GM21717 (cell line): ENCODE results near the gene ETFA.

Experiments used
- ATAC-seq: cut with Tn5 transposase; IDR thresholded peaks from one replicate; pipeline ENCODE4 v1.9.1; 2021; ENCODE audit warnings: mild to moderate bottlenecking, moderate library complexity; ENCODE audit not compliant: unreplicated experiment

ETFA gene

DNA sequence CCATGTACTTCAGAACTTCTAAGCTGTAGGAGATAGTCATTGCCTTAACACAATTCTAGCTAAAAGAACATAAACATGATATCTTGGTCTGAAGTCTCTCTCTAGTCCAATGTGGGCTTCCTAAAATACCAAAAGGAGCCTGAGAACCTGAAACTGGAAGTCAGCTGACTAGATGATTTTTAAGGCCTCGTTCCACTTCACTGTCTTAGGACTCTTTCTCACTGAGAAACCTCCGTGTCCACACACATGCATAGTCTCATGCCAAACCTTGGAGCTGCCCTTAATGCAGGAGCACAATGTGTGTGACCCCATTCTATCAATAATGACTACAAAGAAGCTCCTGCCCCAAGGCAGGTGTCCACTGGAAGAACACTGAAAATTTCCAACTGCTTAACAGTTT lies 87.7 kb downstream of the ETFA start:
- no peak for ATAC-seq

DNA sequence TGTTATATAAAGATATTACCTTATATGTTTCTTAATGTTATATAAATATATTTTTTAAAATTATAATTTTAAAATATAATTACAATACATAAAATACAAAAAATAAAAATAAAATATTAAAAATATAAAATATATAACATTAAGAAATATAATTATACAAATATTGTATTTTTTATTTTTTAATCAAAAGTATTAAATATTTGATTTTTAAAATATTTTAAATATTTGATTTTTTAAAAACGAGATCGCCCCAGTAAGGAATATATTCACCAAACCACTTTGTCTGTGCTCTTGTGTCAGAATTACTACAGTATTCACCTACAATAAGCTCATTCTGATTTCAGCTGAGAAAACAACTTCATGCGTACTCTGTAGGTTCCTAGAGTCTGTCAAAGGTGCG lies 89.1 kb downstream of the ETFA start:
- no peak for ATAC-seq

DNA sequence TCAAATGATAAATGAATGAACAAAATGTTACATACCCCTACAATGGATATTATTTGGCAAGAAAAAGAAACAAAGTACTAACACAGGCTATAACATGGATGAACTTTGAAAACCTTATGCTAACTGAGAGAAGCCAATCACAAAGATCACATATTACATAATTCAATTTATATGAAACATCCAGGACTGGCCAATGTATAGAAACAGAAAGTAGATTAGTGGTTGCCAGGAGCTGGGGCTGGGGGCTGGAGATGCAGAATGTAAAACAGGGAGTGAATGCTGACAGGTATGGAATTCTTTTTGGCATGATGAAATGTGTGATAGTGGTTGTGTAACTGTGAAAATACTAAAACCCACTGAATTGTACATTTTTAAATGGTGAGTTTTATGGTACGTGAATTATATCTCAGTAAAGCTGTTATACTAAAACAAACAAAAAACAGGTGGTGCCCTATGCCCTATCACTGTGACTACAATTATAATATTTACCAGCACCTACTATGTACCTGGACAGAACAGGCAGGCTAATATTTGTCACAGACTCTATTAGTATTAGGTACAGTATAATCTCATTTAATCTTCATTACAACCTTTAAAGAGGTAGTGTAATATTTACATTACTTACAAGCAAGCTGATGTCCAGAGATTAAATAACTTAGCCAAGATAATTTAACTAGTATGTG lies 90.0 kb downstream of the ETFA start:
- no peak for ATAC-seq

DNA sequence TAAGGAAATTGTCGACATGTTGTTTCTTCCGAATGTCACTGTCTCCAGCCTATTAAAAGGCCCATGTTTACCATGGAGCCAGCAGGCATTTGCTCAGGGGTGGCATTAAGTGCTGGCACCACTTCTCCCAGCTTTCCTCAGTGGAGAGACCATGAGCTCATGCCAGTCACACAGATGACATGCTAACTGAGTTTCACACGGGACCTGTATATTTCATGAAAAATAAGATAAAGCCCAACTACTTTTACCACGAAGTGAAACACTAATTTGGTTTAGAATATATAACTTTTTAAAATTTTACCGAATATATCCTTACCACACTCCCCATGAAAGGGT lies 93.4 kb downstream of the ETFA start:
- ATAC-seq: no peak

DNA sequence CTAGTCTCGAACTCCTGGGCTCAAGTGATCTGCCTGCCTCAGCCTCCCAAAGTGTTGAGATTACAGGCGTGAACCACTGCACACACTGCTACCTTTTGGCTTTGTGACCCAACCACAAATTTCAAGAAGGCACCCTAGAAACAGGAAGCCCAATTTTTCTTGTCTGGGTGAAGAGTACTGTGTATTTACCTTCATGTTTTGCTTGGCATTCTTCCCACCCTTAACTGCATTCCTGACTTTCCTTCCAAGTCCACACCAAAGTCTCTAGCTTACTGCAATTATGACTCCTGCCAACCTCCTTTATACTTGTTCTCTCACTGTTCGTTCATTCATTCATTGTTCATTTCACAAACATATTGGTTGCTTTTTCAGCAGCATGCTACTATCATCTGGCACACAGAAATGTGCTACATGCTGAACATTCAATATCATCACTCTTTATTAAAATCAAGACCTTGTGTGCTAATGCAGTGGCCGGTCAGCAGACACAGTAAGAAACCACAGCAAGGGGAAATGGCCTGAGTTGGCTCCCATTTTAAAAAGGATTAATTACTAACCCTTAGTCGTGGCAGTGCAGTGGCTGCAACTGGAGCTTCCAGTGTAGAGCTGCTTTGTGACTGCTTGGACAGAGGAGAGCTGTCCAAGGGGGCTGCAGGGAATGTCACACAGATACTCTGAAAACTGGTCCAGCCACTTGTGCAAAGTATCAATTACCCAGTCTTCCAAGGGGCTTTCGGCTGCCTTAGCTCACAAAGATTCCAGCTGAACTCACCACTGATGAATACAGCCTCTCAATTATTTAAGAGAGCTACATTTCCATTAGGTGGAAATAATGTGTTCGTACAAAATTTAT lies 94.0 kb downstream of the ETFA start:
- no peak for ATAC-seq

DNA sequence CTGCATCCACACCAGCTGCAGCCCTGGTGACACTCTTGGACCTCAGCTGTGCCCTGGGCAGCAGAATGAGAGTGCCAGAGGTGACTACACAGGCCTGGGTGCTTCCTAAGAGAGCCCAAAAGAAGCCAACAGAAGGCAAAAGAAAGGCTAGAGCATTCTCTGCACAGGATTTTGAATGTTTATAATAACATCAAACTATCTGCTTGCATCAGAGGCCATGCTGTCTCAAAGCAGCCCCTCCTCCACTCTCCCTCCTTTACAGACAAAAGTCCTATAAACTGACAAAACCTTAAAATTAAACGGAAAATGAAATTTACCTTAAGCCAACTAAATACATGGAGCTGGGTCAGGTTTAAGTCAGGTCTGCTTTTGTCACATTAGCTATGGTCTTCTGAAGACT lies 95.6 kb downstream of the ETFA start:
- no peak for ATAC-seq

DNA sequence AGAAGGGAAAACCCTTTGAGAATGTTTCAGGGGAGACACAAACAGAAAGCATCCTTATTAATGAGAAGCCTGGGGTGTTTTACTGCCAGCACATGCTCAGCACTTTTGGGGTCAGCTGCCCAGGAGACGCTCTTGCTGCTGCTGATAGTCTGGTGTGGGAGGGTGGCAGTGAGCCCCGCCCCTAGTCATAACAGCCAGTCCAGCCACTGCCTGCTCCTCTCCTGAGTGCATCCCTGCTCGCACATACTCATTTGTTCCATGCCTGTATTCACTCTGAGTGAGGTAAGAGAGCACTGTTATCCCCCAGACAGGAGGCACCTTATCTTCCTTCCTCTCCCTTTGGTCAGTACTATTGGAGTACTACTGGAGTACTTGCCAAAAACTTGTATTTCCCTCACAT lies 101.3 kb downstream of the ETFA start:
- ATAC-seq: no peak

DNA sequence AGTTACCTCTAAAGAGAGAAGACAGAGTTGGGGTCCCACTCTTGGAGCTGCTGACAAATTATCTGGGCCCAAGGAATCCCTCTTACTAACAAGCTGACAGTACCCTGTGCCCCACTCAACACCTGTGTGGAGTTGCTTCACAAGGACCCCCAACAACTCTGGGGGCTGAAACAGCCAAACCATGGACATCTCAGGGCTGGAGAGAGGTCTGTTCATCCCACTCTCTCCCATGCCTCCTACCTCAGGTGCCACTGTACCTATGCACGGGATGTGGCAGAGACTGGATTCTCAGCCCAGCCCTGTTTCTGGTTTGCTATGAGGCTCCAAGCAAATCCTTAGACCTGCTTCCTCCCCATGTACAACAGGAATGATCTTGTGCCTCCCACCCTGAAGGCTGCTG lies 101.7 kb downstream of the ETFA start:
- ATAC-seq: no peak

DNA sequence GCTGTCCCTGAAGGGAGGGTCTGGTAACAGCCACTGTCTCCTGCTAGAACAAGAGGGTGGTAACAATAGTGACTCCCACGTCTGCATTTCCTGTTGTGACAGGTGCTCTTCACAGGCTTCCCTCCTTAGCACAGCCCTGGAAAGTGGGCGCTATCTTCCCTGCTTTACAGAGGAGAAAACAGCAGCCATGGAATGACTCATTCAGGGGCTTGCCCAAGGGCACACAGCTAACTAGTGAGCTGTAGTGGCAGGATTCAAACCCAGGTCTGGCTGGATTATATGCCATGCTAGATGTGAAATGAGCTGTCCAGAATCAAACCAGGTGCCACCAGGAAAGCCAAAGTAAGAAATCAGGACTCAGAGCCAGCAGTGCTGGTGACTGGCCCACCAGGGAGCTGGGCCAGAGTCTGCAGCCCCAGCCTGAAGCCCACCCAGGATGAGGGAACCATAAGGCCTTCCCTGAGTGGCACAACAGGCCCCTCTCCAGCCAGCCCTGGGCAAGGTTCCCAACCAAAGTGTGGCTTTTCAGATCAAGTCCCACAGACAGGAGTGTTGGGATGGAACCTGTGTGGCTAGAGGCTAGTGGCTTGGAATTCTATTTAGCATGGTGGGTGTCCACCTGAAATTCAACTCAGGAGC lies 102.4 kb downstream of the ETFA start:
- ATAC-seq: no peak

DNA sequence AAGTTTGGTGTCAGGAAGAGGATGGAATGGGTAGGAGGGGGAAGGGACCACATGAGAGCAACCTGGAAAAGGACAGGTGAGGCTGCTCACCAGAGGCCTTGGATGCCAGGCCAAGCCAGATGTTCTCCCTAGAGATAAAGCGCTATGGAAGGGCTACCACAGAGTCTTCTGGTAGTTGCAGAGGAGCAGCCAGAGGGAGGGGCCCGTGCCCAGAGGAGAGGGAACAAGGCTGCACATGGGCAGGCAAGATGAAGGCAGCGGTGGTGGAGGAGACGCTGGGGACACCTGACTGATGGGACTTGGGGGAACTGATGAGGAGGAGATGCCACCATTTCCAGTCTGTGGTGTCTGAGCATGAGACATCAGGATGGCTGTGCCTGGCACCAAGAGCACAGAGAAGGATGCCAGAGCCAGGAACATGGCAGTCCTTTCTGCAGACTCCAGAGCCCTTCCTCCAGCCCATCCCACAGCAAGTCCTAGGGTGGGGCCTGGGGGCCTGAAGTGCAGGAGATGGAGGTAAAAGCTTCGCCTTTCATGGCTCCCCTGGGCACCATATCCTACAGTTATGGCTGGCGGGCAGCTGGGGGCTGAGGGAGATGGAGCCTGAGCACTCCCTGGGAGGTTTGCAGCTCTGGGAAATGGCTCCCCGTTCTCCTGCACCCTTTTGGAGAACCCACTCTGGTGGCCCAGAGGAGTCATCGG lies 103.0 kb downstream of the ETFA start:
- no peak for ATAC-seq

DNA sequence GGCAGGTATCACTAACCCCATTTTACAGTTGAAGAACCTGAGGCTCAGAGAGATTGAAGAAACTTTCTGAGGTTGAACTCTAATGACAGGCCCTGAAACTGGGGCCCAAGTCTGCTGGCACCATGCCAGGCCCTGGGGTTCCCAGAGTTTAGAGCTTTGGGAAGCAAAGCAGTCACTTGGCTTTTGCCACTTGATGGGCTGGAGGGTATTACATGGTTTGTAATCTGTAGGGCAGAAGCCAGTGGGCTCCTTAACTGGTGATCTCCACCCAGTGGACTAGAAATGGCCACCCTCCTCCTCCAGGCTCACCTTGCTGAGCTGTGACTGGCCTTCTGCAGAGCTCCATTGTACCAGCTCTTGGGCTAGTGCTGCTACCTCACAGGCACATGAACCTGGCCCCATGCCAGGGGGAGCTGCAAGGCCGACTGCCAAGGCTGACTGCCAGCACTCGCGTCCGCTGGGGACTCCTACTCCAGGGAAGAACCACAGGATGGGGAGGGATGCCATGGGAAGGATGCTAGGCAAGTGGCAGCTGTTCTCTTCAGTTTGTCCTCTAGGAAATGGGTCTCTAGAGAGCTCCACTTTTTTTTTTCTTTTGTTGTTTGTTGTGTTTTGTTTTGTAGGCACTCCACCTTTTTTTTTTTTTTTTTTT lies 104.8 kb downstream of the ETFA start:
- no peak for ATAC-seq

DNA sequence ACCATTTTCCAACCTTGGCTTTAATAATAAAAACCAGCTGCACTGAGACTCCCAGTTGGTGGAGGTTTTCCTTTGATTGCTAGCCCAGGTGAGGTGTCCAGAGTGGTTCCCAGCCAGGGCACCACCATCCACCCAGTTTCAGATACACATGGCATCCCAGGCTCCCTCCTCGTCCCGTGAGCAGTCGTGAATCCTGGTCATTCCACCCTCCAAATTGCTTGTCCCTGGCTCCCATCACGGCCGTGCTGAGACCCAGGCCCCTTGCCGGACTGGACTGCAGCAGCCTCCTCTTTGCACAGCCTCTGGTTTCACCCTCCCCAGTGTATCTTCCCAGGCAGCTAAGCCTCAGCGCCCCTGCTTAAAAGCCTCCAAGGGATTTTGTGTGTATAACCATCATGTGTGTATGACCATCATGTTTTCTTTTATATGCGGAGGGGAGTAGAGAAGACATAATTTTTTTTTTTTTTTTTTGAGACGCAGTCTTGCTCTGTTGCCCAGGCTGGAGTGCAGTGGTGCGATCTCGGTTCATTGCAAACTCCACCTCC lies 106.3 kb downstream of the ETFA start:
- no peak for ATAC-seq

DNA sequence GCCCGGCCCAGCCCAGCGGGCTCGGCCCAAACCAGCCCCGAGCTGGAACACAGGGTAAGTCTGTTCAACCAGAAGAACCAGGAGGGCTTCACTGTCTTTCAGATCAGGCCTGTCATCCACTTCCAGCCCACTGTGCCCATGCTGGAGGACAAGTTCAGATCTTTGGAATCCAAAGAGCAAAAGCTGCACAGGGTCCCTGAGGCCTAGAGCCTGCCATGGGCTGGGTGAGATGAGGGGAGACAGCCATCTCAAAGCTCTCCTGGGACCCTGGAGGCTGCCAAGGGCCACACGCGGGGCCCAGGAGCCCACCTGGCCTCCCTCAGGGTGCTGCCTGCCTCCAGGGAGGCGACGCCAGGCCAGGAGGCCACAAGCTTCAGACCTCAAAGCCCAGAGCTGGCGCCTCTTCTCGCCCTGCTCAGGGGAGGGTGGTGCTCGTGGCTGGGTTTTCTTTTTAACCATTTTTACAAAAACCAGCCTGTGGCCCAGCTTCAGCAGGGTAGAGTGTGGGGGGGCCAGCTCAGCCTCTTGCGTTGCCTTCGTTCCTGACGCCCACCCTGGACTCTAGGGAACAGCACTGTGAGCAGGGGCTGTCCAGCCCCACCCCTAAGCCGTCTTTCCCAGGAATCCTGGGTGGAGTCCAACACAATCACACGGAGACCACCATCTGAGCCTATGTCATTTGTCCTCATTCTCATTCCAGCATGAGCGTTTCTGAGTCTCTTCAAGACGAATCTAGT lies 107.0 kb downstream of the ETFA start:
- ATAC-seq: no peak

DNA sequence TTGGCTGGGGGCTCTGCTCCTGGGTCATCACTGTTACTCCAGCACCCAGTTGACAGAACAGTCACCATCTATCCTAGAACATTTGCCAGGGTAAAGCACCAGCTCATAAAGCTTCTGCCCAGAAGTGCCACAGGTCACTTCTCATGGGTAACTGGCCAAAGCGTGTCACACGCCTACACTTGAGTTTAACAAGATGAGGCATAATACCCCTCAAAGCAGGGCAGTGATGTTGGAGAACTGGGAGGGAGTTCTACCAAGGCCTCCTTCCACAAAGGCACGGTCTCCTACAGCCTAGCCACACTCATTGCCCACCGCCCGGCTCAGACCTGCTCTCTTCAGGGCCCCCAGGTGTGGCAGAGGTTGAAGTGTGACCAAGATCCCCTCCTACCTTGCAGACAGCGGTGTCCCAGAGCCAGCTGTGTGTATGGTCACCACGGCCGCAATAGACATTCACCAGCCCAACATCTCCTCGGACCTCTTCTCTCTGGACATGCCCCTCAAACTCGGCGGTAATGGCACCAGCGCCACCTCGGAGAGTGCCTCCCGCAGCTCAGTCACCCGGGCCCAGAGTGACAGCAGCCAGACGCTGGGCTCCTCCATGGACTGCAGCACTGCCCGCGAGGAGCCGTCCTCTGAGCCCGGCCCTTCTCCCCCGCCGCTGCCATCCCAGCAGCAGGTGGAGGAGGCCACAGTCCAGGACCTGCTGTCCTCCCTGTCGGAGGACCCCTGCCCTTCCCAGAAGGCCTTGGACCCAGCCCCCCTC lies 107.7 kb downstream of the ETFA start:
- no peak for ATAC-seq

DNA sequence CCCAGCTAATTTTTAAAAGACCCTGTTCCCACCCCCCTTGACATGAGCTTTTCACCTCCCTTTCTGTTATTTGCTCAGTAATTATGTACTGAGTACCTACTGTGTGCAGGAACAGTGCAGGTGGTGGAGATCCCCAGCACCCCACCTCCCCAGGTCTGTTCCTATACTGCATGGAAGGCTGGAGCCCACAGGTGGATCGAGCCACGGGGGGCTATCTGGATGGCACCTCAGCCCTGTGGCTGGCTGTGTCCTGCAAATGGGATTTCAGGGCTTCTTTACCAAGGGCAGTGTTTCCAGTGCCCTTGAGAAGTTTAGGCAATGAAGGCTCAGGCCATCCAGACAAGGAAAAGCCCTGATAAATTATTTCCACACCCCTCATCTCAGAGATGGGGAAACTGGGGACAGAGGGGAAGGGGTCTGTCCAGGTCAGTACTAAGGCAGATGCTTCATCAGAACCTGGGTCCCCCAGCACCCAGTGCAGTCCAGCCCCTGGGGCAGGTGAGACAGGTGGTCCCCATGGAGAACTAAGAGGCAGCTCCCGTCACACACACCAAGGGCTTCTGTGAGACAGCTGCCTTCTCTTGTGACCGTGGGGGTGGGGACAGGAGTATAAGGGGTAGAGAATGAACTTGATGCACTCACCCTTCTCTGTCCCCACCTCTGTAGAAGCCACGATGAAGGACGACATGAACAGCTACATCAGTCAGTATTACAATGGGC lies 109.6 kb downstream of the ETFA start:
- ATAC-seq: no peak

DNA sequence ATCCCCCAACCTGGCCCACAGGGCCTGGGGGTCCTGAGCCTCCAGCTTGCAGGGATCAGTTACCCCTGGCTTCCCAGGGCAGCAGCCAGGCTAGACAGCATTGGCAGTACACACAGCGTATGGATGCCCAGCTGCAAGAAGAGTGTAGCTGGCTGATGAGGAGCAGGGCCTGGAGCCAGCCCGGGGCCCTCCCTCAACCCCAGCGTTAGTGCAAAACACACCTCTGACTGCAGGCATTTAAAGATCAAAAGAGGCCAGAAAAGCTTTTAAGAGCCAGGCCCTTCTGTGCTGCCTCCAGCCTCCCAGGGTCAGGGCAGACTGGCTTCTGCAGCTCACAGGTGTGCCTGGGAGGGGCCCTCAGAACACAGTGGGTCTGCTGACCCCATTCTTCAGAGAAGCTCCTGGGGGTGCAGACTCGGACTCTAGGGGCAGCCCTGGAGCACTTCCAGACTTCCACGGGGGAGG lies 110.6 kb downstream of the ETFA start:
- no peak for ATAC-seq

DNA sequence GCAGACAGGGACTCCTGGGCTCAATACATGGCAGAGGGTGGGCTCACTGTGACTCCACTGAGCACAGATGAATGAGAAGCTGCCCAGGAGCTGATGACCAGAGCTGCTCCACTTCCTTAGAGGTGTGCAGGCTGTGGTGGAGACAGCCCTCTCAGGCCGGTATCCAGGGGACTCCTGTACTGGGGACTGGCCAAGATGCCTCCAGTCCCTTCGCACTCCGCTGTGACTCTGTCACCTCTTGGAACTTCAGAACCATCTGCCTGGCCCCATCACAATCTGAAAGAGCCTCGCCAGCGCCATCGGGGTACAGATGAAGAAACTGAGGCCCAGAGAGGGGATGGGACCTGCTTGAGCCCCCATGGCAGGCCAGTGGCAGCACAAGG lies 111.2 kb downstream of the ETFA start:
- ATAC-seq: no peak
